NK-92 (cell line): ENCODE measurements around the gene GPANK1.
A peak's percentile ranks its signal among the peaks of the same experiment; 100 is the strongest.

Experiments used
- DNase-seq: peaks from one replicate; lab custom pipeline; 2025; ENCODE audit not compliant: unreplicated experiment; lab: John Stamatoyannopoulos, UW

The GPANK1 gene

DNA sequence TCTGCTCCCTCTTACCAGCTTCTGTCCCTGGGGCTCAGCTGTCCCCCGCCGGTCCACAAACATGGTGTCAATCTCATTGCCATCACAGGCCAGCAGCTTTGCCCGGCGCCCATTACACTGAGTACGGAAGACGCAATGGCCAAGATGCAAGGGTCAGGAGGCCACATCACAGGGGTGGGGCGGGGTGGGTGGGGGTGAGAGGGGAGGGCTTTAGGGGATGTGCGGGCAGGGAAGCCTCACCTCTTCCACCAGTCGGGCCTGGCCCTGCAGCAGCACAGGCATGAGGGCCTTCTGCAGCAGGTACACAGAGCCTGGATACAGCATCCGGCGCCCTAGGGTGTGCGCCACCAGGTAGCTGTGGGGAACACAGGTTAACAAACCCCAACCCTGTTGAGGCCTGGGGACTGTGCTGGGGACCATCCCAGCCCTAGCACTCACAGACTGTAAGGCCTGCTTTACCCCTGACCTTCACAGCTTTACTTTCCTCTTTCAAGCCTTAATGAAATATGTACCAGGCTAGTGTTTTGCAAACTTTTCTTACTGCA is 26.8 kb upstream of the GPANK1 start:
- no peak for DNase-seq

DNA sequence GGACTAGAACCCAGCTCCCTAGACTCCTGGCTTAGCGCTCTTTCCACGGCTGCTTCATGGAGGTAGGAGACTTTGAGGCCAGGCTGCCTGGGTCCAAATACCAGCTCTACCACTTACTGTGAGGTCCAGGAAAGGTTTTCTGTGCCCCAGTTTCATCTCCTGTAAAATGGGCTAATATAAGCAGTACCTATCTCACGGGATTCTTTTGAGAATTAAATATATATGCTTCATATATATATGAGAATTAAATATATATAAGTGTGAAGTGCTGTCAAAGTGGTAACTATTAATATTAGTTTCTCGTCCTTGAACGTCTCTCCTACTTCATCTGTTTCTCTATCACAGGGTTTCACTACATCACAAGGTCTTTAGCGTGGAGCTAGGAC is 26.3 kb upstream of the GPANK1 start:
- DNase-seq, result no peak

DNA sequence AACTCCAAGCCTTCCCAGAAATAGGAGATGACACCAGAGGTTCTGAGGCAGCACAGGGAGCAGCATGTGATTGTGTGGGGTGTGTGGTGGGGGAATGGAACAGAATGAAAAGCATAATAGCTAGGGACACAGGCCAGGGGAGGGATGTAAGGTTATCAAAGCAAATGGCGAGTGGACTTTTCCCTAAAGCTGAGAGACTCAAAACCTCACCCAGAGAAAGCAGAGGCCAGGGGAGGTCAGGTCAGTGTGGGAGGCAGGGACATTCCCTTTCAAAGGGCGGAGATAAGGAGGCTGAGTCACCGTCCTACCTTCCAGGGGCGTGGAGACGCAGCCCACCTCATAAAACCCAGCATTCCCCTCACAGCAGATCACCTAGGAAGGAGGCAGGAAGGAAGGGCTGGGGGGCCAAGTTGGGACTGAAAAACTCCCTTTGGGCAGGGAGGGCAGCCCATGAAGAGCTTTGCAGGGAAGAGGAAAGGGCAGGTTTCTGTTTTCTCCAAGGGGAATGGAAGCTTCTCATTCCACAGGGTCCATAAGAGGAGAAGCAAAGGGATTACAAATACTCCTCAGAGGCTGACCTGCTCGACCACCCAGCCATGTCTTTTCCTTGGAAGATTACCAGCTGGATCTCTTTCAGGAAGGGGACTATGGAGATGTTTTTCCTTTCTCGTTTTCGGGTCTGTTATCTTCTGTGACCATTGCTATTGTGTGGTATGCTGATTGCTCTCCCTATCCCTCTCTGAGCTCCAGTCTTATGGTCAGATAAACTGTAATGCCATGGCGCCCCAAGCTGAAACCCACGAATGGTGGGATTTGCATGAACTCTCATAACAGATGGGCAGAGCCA is 25.7 kb upstream of the GPANK1 start:
- no peak for DNase-seq

DNA sequence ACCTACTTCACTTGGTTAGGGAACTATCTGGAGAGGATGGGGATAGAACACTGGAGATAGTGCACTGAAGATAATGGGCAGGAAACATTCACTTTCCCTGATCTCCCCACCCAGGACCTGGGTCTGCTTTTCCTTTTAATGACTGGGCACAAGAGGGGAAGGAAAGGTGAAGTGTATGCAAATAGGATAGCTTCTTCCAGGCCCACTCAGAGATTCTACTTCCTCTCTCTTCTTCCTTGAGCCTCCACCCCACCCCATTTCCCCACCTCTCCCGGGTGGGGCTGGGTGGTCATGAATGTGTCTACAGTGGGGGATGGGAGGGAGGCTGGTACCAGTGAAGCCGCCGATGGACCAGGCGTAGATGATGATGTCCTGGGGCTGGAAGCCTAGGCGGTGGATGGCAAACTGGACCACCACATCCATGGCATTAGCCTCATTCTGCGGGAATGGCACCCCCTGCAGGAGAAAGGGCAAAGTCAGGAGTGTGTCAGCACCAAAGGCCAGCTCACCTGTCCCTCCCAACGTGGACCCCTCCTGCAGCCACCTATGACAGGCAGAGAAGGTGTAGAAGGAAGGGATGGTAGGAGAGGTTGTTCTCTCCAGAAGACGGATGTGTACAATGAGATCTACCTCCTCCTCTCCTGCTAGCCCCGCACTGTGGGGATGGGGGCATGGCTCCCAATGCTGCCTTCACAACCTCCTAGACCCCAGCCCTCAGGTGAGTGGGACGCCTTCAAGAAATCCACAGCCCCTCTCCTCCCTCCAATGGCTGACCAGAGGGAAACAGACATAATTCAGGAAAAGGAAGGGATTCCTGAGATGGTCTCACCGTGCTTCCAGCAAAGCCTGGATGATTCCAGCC is 24.7 kb upstream of the GPANK1 start:
- DNase-seq, result no peak

DNA sequence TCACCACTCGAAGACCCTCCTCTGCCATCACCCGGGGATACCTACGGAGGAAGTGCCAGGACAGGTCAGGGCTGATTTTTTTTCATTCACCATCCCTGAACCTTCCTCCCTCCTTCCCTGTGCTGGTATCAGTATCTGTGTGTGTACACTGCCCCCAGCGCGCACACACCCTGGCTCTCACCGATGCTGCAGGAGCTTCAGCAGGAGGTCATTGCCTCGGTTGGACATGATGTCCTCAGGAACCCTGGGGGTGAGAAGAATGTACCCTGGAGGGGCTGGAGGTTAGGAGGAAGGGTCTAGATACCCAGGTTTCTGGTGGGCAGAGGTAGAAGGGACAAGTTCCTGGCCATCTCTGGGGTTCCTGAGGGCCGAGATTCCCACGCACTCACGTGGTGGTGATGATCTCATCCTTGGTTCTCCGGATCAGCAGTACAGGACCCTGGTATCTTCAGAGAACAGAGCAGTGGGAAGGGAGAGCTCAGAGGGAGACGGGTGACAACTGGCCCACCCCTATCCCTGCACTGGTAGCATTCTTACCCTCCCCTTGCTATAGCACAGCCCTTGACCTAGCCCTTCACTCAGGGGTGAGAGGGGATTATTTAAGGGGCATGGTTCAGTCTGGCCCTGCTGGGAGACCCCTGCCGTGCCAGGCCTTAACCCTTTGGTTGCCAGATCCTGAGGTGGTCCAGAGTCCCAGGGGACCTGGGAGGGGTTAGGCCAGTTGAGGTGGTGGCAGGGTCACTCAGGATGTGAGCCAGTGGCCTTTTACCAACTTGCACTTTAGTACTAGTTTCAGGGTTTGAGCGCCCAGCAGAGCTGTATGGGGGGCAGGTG is 23.3 kb upstream of the GPANK1 start:
- no peak for DNase-seq

DNA sequence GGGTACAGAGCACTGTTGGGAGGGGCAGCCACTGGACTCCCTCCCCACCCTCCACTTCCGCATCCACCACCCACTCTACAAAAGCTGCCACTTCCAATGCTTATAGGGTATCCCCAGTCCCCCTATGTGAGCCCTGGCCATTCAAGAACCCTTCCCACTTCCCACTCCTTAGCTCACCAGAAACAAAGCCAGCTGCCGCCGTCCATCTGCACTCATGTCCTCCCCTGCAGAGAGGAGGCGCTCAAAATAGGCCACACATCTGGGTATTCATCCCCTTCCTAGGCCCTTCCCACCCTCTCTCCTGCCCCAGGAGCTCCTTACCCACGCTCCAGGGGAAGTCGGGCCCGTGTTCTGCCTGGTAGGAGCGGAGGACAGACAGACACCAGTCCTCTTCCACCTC is 22.5 kb upstream of the GPANK1 start:
- no peak for DNase-seq

DNA sequence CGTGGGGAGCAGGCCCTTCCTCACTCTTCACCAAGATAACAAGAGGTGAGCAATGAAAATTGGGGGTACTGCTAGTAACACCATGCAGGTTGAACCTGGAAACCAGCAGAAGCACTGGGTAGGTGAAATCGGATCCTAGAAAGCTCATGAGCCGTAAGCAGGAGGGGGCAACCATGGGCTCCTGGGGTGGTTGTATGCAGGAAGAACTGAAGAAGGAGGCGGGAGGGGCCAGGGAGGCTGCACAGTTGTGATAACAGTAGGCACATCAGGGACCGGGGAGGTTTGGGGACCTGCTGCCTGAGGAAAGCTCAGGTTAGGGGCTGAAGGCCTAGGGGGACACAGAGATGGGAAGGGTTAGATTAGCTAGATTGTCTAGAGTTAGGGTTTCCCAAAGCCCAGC is 21.7 kb upstream of the GPANK1 start:
- DNase-seq, result no peak

DNA sequence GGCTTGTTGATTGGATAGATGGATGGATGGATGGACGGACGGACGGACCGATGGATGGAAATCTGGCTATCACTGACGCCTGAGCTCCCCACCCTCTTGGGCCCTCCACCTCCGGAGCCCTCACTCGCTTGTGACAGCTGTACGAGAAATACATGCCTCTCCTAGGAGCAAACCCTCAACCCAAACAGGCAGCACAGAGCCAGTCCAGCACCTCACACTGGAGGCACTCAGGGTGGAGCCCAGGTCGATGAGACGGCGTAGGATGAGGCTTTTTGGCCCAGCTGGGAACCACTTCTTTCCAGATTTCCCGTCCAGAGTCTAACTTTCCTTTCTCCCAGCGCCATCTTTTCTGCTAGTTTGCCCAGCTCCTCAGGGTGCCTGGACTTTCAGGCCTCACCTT is 18.8 kb upstream of the GPANK1 start:
- DNase-seq, result no peak

DNA sequence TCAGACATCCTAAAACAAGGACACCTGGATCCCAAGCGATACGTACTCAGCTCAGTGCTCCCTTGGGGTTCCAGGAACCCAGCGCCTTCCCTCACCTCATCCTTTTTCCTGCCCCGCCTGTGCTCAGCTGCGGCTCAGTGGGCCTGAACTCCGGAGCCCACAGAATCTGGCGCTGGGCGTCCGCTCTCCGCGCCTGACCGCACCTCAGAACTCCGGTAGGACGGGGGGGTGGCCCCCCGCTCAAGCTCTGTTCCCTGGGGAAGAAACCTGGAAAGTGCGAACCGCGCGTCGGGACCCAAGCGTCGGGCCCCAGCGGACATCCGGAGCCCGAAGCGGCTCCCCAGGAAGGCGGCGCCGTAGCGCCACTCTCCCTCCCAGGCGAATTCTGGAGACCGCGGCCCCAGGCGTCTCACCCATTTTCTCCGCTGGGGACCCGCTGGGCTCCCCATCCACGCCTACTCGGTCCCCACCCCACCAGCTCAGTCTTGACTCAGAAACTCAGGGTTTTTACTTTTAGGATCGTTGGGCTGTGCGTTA is 16.4 kb upstream of the GPANK1 start:
- DNase-seq, result no peak

DNA sequence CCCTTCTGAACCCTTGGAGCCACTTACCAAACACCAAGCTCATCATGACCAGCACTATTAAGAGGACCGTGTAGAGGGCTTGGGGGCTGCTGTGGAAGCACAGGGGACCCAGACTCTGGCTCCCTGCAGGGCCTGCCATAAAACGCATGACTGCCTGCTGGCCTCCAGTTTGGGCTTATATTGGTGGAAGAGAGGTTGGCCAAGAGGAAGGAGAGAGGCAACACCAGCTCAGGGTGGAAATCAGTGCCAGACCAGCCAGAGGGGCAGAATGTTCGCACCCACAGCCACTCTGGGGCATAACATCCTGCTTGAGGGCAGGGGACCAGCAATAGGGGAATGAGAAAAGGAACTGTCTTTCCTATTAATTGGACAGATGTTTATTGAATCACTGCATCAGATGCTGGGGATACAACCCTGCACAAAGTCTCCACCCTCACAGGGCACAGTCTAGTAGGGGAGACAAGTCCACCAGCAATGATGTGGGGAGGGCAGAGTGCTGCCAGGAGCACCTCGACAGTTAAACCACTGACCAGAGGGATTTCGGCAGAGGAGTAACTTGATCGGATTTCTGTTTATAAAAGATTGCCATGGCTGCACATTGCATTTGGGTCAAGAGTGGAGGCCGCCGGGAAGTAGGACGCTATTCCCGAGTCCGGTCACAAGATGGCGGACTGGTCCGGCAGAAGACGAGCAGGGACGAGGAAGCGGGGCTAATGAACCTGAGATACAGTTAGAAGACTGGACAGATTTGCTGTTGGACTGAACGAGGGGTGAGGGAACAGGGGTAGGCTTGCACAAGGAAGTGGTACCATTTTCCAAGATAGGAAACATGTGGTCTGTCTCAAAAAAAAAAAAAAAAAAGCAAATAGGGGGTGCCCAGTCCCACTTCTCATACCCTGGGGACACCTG is 15.7 kb upstream of the GPANK1 start, which contains the start of gene LY6G5C:
Gene LY6G5C (minus strand): TSS at position 842 of the 909 bp plus-strand sequence. CDS start 694 bp downstream, at position 148.
- DNase-seq, result no peak

DNA sequence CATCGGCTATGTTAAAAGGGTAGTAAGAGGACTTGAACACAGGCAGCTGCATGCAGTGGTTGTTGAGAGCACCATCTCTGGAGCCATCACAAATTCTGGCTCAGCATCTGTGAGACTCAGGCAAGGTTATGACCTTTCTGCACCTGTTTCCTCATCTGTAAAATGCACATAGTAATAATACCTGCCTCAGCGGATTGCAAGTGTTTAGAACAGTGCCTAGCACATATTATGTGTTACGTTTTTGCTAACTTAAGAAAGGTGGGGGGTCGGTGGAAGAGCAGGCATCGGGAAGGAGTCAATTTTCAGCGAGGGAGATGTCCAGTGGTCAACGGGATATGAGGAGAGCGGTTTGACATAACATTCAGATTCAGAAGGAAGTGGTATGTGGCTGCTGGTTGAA is 13.2 kb upstream of the GPANK1 start:
- no peak for DNase-seq

DNA sequence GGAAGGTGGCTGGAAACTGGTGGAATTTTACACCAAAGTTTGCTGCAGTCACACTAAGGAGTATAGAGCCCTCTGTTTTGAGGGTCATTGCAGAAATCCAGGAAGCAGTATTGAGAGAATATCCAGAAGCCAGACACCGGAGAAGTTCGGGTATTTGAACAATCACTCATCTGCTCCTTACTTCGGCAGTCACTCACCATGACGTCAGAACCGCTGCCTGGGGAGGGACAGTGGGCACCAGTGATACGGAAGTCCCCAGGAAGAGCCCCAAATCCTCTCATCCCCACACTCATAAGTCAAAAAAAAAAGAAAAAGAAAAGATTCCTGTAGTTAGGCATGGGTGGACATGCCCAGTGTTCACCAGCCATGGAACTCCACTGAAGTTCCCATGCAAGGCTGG is 12.1 kb upstream of the GPANK1 start:
- DNase-seq, result no peak

DNA sequence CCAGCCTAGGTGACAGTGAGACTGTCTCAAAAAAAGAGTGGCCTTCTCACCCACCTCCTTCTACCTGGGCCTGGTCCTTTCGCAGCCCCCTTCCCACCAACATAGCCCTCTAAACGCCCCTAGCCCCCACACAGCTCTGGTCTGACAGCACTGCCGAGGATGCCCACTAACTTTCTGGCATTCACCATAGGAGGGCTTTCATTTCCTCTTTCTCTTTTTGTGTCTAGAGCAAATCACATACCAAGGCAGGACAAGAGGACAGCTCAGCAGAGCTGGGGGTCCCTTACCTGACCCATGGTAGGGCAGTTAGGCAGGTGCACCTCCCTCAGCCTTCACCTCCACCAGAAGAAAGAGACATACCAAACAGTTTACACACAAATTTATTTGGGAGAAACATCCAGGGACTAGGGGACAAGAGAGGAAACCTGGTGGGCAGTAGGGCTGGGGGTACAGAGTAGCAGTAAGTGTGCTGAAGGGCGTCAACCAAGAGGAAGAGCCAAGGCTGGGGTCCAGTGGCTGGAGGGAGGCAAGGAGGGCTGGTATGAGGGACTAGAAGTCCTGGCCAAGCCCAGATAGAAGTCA is 11.6 kb upstream of the GPANK1 start:
- no peak for DNase-seq

DNA sequence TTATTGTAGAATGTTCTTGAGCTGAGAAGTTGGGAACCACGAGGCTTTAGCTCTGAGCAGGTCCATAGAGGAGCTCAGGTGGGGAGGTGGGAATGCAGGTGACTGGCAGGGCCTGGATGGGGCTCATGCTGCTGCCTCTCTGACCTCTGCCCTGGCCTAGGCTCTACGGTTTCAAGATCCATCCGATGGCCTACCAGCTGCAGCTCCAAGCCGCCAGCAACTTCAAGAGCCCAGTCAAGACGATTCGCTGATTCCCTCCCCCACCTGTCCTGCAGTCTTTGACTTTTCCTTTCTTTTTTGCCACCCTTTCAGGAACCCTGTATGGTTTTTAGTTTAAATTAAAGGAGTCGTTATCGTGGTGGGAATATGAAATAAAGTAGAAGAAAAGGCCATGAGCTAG is 4.9 kb upstream of the GPANK1 start, which contains the start of gene LY6G5B:
Gene LY6G5B (plus strand): TSS at position 301 of the 400 bp plus-strand sequence. CDS start 975 bp downstream, outside the sequence.
- DNase-seq, result no peak

DNA sequence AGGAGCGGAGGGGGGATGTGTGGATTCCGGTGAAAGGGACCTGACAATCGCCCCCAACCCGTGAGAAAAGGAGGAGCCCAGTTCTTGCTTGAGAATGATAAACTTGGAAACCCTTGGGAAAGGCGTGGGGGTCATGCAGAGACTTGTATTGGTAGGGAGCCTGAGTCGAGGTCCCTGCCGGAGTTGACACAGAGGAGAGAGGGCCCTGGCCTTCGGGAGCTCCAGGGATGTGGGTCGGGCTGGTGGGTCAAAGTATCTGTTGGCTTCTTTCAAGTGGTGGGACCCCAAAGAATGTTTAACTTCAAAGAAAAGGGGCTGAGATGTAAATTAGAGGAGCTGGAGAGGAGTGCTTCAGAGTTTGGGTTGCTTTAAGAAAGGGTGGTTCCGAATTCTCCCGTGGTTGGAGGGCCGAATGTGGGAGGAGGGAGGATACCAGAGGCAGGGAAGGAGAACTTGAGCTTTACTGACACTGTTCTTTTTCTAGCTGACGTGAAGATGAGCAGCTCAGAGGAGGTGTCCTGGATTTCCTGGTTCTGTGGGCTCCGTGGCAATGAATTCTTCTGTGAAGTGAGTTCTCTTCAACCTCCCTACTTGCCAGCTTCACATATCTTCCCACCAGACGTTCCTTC is 1.7 kb upstream of the GPANK1 start:
- DNase-seq, result no peak

DNA sequence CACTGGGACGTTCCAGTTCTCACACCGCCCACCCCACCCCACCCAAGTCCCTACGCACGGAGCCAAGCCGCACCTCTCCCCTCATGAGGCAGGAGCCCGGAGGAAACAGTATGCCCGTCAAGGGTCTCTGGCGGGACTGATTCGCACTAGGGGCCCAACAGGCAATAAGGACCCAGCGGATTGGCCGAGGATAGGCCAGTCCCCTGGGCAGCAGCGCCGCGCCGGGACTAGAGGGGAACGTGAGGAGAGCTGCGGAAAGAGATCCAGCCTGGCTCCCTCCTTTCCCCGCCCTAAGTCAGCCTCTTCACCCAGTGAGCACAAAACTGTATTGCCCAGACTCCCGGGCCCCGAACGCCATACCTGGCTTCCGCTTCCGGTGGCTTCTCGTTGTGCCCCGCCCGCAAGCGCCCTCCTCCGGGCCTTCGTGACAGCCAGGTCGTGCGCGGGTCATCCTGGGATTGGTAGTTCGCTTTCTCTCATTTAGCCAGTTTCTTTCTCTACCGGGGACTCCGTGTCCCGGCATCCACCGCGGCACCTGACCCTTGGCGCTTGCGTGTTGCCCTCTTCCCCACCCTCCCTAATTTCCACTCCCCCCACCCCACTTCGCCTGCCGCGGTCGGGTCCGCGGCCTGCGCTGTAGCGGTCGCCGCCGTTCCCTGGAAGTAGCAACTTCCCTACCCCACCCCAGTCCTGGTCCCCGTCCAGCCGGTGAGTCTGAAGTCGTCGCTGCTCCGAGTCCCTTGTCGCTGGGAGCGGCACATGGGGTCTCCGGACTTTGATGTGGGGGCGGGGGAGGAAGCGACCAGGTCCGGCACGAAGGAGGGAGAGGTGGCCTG is 922 bp upstream of the GPANK1 start, which contains the start of gene CSNK2B:
Gene CSNK2B (plus strand): TSS at position 580 of the 836 bp plus-strand sequence. CDS start 752 bp downstream, outside the sequence.
- DNase-seq, result peak; percentile 90

DNA sequence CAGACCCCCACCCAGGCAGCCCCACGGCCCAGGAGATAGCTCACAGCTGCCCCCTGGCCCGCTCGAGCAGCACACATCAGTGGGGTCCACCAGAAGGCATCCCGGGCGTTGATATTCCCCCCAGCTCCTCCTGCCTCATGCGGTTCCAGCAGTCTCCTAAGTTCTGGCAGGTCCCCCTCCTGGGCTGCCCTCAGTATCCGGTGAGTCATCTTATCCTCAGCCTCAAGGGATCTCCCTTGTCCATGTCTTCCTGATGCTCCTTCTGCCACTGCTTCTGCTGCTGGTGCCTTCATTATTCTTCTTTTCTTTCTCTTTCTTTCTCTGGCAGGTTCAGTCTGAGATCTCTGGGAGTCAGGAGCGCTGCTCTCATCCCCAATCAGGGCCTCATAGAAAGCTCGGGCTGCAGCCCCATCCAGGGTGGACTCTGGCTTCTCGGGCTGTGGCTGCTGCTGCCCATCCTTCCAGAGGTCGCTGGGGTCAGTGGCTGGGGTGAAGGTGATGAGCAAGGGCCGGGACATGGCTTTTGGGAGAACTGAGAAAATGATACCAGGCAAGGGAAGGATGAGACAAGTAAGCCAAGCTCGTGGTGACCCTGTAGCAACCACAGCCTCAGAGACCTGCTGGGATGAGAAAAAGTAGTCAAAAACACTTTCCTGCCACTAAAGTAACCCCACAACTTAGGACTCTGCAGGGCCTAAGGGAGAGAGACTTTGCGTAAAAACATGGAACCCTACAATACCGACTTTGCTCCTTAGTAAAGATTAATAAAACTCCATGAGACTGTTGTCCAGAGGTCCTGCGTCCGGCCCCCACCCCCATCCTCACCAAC is 622 bp downstream of the GPANK1 start:
- DNase-seq, result no peak
